Glutamatergic neuron (in vitro differentiated cells): Measurements from ENCODE around the gene NFIL3. TPM values are rescaled to one million over a fixed set of nuclear protein-coding genes. Genes with fewer than 3 reads are reported as not detected.

Experiments used
- DNase-seq: peaks from one replicate; pipeline ENCODE4 v3.0.0; 2022
- H3K27ac Mint-ChIP-seq: one replicate; pipeline ENCODE4 v1.8.0; 2020; ENCODE audit warnings: mild to moderate bottlenecking, mixed read lengths, inconsistent platforms; ENCODE audit not compliant: unreplicated experiment
- H3K27me3 Mint-ChIP-seq: one replicate; pipeline ENCODE4 v1.8.0; 2020; ENCODE audit warnings: mild to moderate bottlenecking, moderate library complexity, mixed read lengths, inconsistent platforms; ENCODE audit not compliant: unreplicated experiment
- H3K36me3 Mint-ChIP-seq: one replicate; pipeline ENCODE4 v1.8.0; 2020; ENCODE audit warnings: mild to moderate bottlenecking, mixed read lengths, inconsistent platforms; ENCODE audit not compliant: unreplicated experiment
- H3K4me1 Mint-ChIP-seq: one replicate; pipeline ENCODE4 v1.8.0; 2020; ENCODE audit warnings: mild to moderate bottlenecking, low read depth, mixed read lengths, inconsistent platforms; ENCODE audit not compliant: unreplicated experiment
- H3K4me3 Mint-ChIP-seq: one replicate; pipeline ENCODE4 v1.8.0; 2020; ENCODE audit warnings: mild to moderate bottlenecking, mixed read lengths, inconsistent platforms; ENCODE audit not compliant: unreplicated experiment
- H3K9me3 Mint-ChIP-seq: one replicate; pipeline ENCODE4 v1.8.0; 2020; ENCODE audit warnings: mild to moderate bottlenecking, moderate library complexity, mixed read lengths, inconsistent platforms; ENCODE audit not compliant: unreplicated experiment
- CTCF ChIP-seq: fragments of 200-600 bp; sonication (generic); IDR thresholded peaks from one replicate; pipeline ENCODE4 v1.5.0; 2021; ENCODE audit not compliant: partially characterized antibody, unreplicated experiment
- total RNA-seq: library from RNA; stranded (reverse); fragmentation: NEBNext Ultra II Directional; extraction: Animal tissue kit (Norgen Biotek cat#: 25700); gene quantifications from one replicate; pipeline ENCODE4 v1.2.1, GENCODE V29; 2021; ENCODE audit not compliant: unreplicated experiment

Gene NFIL3
- total RNA-seq, 1 donor from 2014 or later, result 32.4 TPM

GRCh38 chr9:91451431-91452270 lies 28.0 kb upstream of the NFIL3 start:
- no peak for TF ChIP-seq CTCF
- no peaks in the 10 kb centered on the region for H3K9me3 Mint-ChIP-seq

GRCh38 chr9:91445135-91445534 lies 21.5 kb upstream of the NFIL3 start:
- Mint-ChIP-seq H3K4me3 (no peak overlapping the region), H3K36me3 (peaks cover 14% of the 10 kb centered on the region), H3K4me1 (no peaks in the 10 kb centered on the region), H3K27me3 (no peaks in the 10 kb centered on the region), H3K27ac (no peak overlapping the region), H3K9me3 (peaks cover 9% of the 10 kb centered on the region)
- no peak for DNase-seq
- TF ChIP-seq CTCF, result no peak

More at GRCh38 chr9:91451431-91452270, 28.0 kb upstream of the NFIL3 start:
- Mint-ChIP-seq H3K27ac (no peak overlapping the region), H3K36me3 (peaks cover 4% of the 10 kb centered on the region), H3K4me1 (no peaks in the 10 kb centered on the region), H3K4me3 (no peak overlapping the region), H3K27me3 (no peaks in the 10 kb centered on the region)
- DNase-seq, result no peak

- Mint-ChIP-seq H3K9me3 (peaks cover 9% of the 10 kb centered on the region), H3K36me3 (peaks cover 14% of the 10 kb centered on the region)
- DNase-seq, result no peak
Observed at GRCh38 chr9:91443994-91444392, 20.4 kb upstream of the NFIL3 start.

GRCh38 chr9:91443321-91443993 lies 19.8 kb upstream of the NFIL3 start:
- Mint-ChIP-seq H3K9me3 (peaks cover 9% of the 10 kb centered on the region), H3K36me3 (peaks cover 14% of the 10 kb centered on the region), H3K27ac (no peak overlapping the region), H3K4me1 (no peaks in the 10 kb centered on the region), H3K4me3 (no peak overlapping the region), H3K27me3 (no peaks in the 10 kb centered on the region)
- TF ChIP-seq CTCF, result no peak
- no peak for DNase-seq

More at GRCh38 chr9:91443994-91444392, 20.4 kb upstream of the NFIL3 start:
- Mint-ChIP-seq H3K4me1 (no peaks in the 10 kb centered on the region), H3K27me3 (no peaks in the 10 kb centered on the region), H3K4me3 (no peak overlapping the region), H3K27ac (no peak overlapping the region)
- TF ChIP-seq CTCF, result no peak

GRCh38 chr9:91436841-91437240 lies 13.2 kb upstream of the NFIL3 start:
- TF ChIP-seq CTCF, result no peak
- Mint-ChIP-seq H3K4me3 (no peak overlapping the region), H3K4me1 (no peaks in the 10 kb centered on the region), H3K9me3 (no peaks in the 10 kb centered on the region), H3K27ac (no peak overlapping the region), H3K36me3 (no peaks in the 10 kb centered on the region), H3K27me3 (no peaks in the 10 kb centered on the region)
- no peak for DNase-seq
